HG02885 (cell line): Measurements from ENCODE around the gene PRKX.
"Not testable (repeated sequence)": the region's sequence is repeated elsewhere in the genome, so short reads cannot be mapped to it uniquely, and the experiment has no call there.

Source experiments
- ATAC-seq: cut with Tn5 transposase; IDR thresholded peaks from one replicate; pipeline ENCODE4 v1.9.1; 2021; ENCODE audit warnings: mild to moderate bottlenecking; ENCODE audit not compliant: unreplicated experiment, poor library complexity

PRKX gene

GRCh38 chrX:3713225-3713936 is at the start of gene PRKX:
TSS of gene PRKX (minus strand) at chrX:3713649. CDS start at chrX:3713253, 396 bp downstream.
- peak; percentile 81 for ATAC-seq

GRCh38 chrX:3763111-3763510 is 49.7 kb upstream of the PRKX start:
- no peak for ATAC-seq

GRCh38 chrX:3757510-3758025 is 44.1 kb upstream of the PRKX start:
- ATAC-seq: no peak

- ATAC-seq: no peak
These were observed 34.7 kb upstream of the PRKX start for GRCh38 chrX:3748052-3748559.

- ATAC-seq: no peak
These were observed 30.5 kb upstream of the PRKX start for GRCh38 chrX:3743801-3744439.

GRCh38 chrX:3740946-3741345 is 27.5 kb upstream of the PRKX start:
- ATAC-seq: not testable (repeated sequence)

- no peak for ATAC-seq
These were observed 25.1 kb upstream of the PRKX start for GRCh38 chrX:3738509-3738908.

- not testable (repeated sequence) for ATAC-seq
These were observed 23.1 kb upstream of the PRKX start for GRCh38 chrX:3736536-3736935.

- ATAC-seq: not testable (repeated sequence)
These were observed 22.4 kb upstream of the PRKX start for GRCh38 chrX:3735891-3736290.

GRCh38 chrX:3734456-3734855 is 21.0 kb upstream of the PRKX start:
- ATAC-seq: not testable (repeated sequence)

GRCh38 chrX:3733043-3733430 is 19.6 kb upstream of the PRKX start:
- no peak for ATAC-seq

GRCh38 chrX:3732326-3733042 is 19.0 kb upstream of the PRKX start:
- ATAC-seq: not testable (repeated sequence)

GRCh38 chrX:3728454-3728853 is 15.0 kb upstream of the PRKX start:
- no peak for ATAC-seq

- ATAC-seq: not testable (repeated sequence)
These were observed 10.0 kb upstream of the PRKX start for GRCh38 chrX:3723460-3723859.

- ATAC-seq: no peak
These were observed 4.4 kb upstream of the PRKX start for GRCh38 chrX:3717742-3718420.

GRCh38 chrX:3715921-3716320 is 2.5 kb upstream of the PRKX start:
- no peak for ATAC-seq

GRCh38 chrX:3714706-3715479 is 1.4 kb upstream of the PRKX start:
- ATAC-seq: not testable (repeated sequence)

- ATAC-seq: peak; percentile 14
These were observed 537 bp upstream of the PRKX start for GRCh38 chrX:3713937-3714434.

- ATAC-seq: peak; percentile 28
These were observed 602 bp downstream of the PRKX start for GRCh38 chrX:3712870-3713224.
